WTC11 (cell line): ENCODE measurements around the gene PIMREG. TPM values are rescaled to one million over a fixed set of nuclear protein-coding genes. Genes with fewer than 3 reads are reported as not detected.

Experiments
- ATAC-seq: fragments of 200-7000 bp; cut with Tn5 transposase; 2 replicates; pipeline ENCODE4 v1.10.0; 2021; ENCODE audit warnings: mild to moderate bottlenecking, moderate library complexity
- CTCF ChIA-PET: fragments of 300-600 bp; sonication (Branson Sonifier 250); formaldehyde crosslinking; loops from one replicate; lab custom pipeline; 2021; ENCODE audit warnings: antibody characterized with exemption; lab: Charles Lee
- POLR2A ChIA-PET: fragments of 350-600 bp; sonication (Branson Sonifier 250); formaldehyde crosslinking; loops from one replicate; lab custom pipeline; 2021; ENCODE audit warnings: antibody characterized with exemption; lab: Charles Lee
- DNase-seq: peaks from one replicate; pipeline ENCODE4 v3.0.0; 2021; ENCODE audit warnings: low spot score
- H3K27ac Mint-ChIP-seq: 2 replicates; pipeline ENCODE4 v1.8.0; 2021; ENCODE audit warnings: mixed read lengths
- H3K27me3 Mint-ChIP-seq: 2 replicates; pipeline ENCODE4 v1.8.0; 2021; ENCODE audit warnings: low read depth, mild to moderate bottlenecking, moderate library complexity, mixed read lengths
- H3K36me3 Mint-ChIP-seq: 2 replicates; pipeline ENCODE4 v1.8.0; 2021; ENCODE audit warnings: mixed read lengths
- H3K4me1 Mint-ChIP-seq: 2 replicates; pipeline ENCODE4 v1.8.0; 2022; ENCODE audit warnings: mixed read lengths
- H3K4me3 Mint-ChIP-seq: 2 replicates; pipeline ENCODE4 v1.8.0; 2021; ENCODE audit warnings: mild to moderate bottlenecking, moderate library complexity, mixed read lengths
- H3K9me3 Mint-ChIP-seq: 2 replicates; pipeline ENCODE4 v1.8.0; 2021; ENCODE audit warnings: mixed read lengths
- AFF4 ChIP-seq: sonication (generic); formaldehyde crosslinking; IDR thresholded peaks from 2 replicates; pipeline ENCODE4 v1.8.1; 2023; ENCODE audit warnings: mild to moderate bottlenecking, missing genetic modification reagents, borderline replicate concordance
- SP1 ChIP-seq: sonication (generic); formaldehyde crosslinking; conservative IDR thresholded peaks from 2 replicates; pipeline ENCODE4 v1.8.1; 2022; ENCODE audit warnings: missing genetic modification reagents
- STAT6 ChIP-seq: sonication (generic); formaldehyde crosslinking; conservative IDR thresholded peaks from 2 replicates; pipeline ENCODE4 v1.8.1; 2023; ENCODE audit warnings: mild to moderate bottlenecking, low read depth, missing genetic modification reagents, moderate library complexity
- TCF7 ChIP-seq: sonication (generic); formaldehyde crosslinking; IDR thresholded peaks from 2 replicates; pipeline ENCODE4 v1.8.0; 2022; ENCODE audit warnings: mild to moderate bottlenecking, low read depth, missing genetic modification reagents, moderate library complexity
- ZNF219 ChIP-seq: sonication (generic); formaldehyde crosslinking; IDR thresholded peaks from 2 replicates; pipeline ENCODE4 v1.8.0; 2023; ENCODE audit warnings: missing genetic modification reagents, mild to moderate bottlenecking, borderline replicate concordance
- ZNF263 ChIP-seq: sonication (generic); formaldehyde crosslinking; IDR thresholded peaks from 2 replicates; pipeline ENCODE4 v1.8.1; 2022; ENCODE audit warnings: low read depth, mild to moderate bottlenecking, moderate library complexity, missing genetic modification reagents
- ZNF396 ChIP-seq: fragments of 250-450 bp; sonication (Bioruptor Pico); IDR thresholded peaks from 2 replicates; pipeline ENCODE4 v1.8.0; 2021; ENCODE audit warnings: mild to moderate bottlenecking, moderate library complexity, borderline replicate concordance
- ZNF416 ChIP-seq: fragments of 250-450 bp; sonication (Bioruptor Pico); IDR thresholded peaks from 2 replicates; pipeline ENCODE4 v1.9.0; 2021; ENCODE audit warnings: mild to moderate bottlenecking, inconsistent platforms
- ZNF423 ChIP-seq: fragments of 250-450 bp; sonication (Bioruptor Pico); IDR thresholded peaks from 2 replicates; pipeline ENCODE4 v2.1.2; 2022; ENCODE audit warnings: mild to moderate bottlenecking, moderate library complexity
- ZNF512 ChIP-seq: sonication (generic); formaldehyde crosslinking; IDR thresholded peaks from 2 replicates; pipeline ENCODE4 v1.8.1; 2022; ENCODE audit warnings: missing genetic modification reagents, borderline replicate concordance
- total RNA-seq: library from RNA; stranded (reverse); gene quantifications from 3 replicates; pipeline ENCODE4 v1.2.3, GENCODE V29; 2021
- TF ChIP-seq, protein P1 (sequence below): sonication (generic); formaldehyde crosslinking; IDR thresholded peaks from 2 replicates; pipeline ENCODE4 v1.8.0; 2023; ENCODE audit warnings: missing genetic modification reagents
- TF ChIP-seq, protein P2 (sequence below): sonication (generic); formaldehyde crosslinking; IDR thresholded peaks from 2 replicates; pipeline ENCODE4 v1.8.0; 2023; ENCODE audit warnings: missing genetic modification reagents, mild to moderate bottlenecking, borderline replicate concordance

Gene PIMREG
- total RNA-seq, 1 experiment from 2014 or later, result 92.2 TPM

GRCh38 chr17:6470146-6470718 is 26.0 kb downstream of the PIMREG start (continued):
- TF ChIP-seq ZNF512 (CRISPR knock-in tag) (no peak), ZNF263 (CRISPR knock-in tag) (no peak), TCF7 (CRISPR knock-in tag) (no peak), ZNF416 (no peak), ZNF219 (CRISPR knock-in tag) (no peak)
- TF ChIP-seq, protein P1, sequence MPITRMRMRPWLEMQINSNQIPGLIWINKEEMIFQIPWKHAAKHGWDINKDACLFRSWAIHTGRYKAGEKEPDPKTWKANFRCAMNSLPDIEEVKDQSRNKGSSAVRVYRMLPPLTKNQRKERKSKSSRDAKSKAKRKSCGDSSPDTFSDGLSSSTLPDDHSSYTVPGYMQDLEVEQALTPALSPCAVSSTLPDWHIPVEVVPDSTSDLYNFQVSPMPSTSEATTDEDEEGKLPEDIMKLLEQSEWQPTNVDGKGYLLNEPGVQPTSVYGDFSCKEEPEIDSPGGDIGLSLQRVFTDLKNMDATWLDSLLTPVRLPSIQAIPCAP (CRISPR knock-in tag), result no peak
- TF ChIP-seq, all 79 proteins: peak for 0

GRCh38 chr17:6470751-6471521 is 26.7 kb downstream of the PIMREG start:
- POLR2A ChIA-PET, result no interaction called here
- Mint-ChIP-seq H3K4me1 (peaks cover 19% of the 10 kb centered on the region), H3K27ac (no peak overlapping the region), H3K36me3 (no peaks in the 10 kb centered on the region), H3K4me3 (no peak overlapping the region), H3K27me3 (no peaks in the 10 kb centered on the region; the same call in 1 of the 2 replicates), H3K9me3 (peaks cover 4% of the 10 kb centered on the region; the same call in 1 of the 2 replicates)
- TF ChIP-seq ZNF396 (CRISPR knock-in tag) (no peak), ZNF423 (CRISPR knock-in tag) (peak; percentile 36; the same call in 1 of the 2 replicates)
- CTCF ChIA-PET, result interaction anchor here (0.7 to 4.4 kb wide), 10 partner anchors 7 to 96 kb away, joined by 3 to 36 read pairs (median 4); no protein-coding TSS in a partner anchor
- DNase-seq (no peak), ATAC-seq (no peak)

- Mint-ChIP-seq H3K4me1 (peaks cover 19% of the 10 kb centered on the region), H3K36me3 (no peaks in the 10 kb centered on the region), H3K27ac (no peak overlapping the region), H3K4me3 (no peak overlapping the region), H3K27me3 (no peaks in the 10 kb centered on the region; the same call in 1 of the 2 replicates), H3K9me3 (peaks cover 4% of the 10 kb centered on the region; the same call in 1 of the 2 replicates)
- CTCF ChIA-PET, result interaction anchor here (0.7 to 4.4 kb wide), 18 partner anchors 8 to 179 kb away, joined by 3 to 36 read pairs (median 6); partner anchors contain the start of genes C17orf100, MED31 and PIMREG
- no peak for DNase-seq
- POLR2A ChIA-PET, result interaction anchor here (0.6 kb wide), 1 partner anchor 81 kb away, joined by 6 read pairs; no protein-coding TSS in a partner anchor
- no peak for ATAC-seq
- TF ChIP-seq AFF4 (CRISPR knock-in tag), result no peak
- TF ChIP-seq STAT6 (CRISPR knock-in tag), result no peak
- TF ChIP-seq SP1 (CRISPR knock-in tag), result no peak
- TF ChIP-seq, protein P2, sequence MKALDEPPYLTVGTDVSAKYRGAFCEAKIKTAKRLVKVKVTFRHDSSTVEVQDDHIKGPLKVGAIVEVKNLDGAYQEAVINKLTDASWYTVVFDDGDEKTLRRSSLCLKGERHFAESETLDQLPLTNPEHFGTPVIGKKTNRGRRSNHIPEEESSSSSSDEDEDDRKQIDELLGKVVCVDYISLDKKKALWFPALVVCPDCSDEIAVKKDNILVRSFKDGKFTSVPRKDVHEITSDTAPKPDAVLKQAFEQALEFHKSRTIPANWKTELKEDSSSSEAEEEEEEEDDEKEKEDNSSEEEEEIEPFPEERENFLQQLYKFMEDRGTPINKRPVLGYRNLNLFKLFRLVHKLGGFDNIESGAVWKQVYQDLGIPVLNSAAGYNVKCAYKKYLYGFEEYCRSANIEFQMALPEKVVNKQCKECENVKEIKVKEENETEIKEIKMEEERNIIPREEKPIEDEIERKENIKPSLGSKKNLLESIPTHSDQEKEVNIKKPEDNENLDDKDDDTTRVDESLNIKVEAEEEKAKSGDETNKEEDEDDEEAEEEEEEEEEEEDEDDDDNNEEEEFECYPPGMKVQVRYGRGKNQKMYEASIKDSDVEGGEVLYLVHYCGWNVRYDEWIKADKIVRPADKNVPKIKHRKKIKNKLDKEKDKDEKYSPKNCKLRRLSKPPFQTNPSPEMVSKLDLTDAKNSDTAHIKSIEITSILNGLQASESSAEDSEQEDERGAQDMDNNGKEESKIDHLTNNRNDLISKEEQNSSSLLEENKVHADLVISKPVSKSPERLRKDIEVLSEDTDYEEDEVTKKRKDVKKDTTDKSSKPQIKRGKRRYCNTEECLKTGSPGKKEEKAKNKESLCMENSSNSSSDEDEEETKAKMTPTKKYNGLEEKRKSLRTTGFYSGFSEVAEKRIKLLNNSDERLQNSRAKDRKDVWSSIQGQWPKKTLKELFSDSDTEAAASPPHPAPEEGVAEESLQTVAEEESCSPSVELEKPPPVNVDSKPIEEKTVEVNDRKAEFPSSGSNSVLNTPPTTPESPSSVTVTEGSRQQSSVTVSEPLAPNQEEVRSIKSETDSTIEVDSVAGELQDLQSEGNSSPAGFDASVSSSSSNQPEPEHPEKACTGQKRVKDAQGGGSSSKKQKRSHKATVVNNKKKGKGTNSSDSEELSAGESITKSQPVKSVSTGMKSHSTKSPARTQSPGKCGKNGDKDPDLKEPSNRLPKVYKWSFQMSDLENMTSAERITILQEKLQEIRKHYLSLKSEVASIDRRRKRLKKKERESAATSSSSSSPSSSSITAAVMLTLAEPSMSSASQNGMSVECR (CRISPR knock-in tag), result no peak
These were observed 27.5 kb downstream of the PIMREG start for GRCh38 chr17:6471531-6472465.
